GM12872 (cell line): ENCODE results near the gene MEOX2.

Experiments used
- CTCF ChIP-seq: IDR thresholded peaks from 3 replicates; pipeline ENCODE4 v1.5.1; 2011; ENCODE audit warnings: low read depth, mild to moderate bottlenecking, low read length, moderate library complexity; ENCODE audit not compliant: insufficient read depth

The MEOX2 gene

GRCh38 chr7:15686295-15686956 lies at the start of gene MEOX2:
TSS of gene MEOX2 (minus strand) at chr7:15686683. CDS start at chr7:15686402, 281 bp downstream.
- no peak for TF ChIP-seq CTCF

GRCh38 chr7:15729746-15730145 lies 43.3 kb upstream of the MEOX2 start:
- no peak for TF ChIP-seq CTCF

GRCh38 chr7:15725051-15725450 lies 38.6 kb upstream of the MEOX2 start:
- no peak for TF ChIP-seq CTCF

- TF ChIP-seq CTCF: no peak
Observed at GRCh38 chr7:15723841-15724240, 37.4 kb upstream of the MEOX2 start.

- TF ChIP-seq CTCF: peak; percentile 67
Observed at GRCh38 chr7:15720849-15721471, 34.5 kb upstream of the MEOX2 start.

- no peak for TF ChIP-seq CTCF
Observed at GRCh38 chr7:15719311-15719710, 32.8 kb upstream of the MEOX2 start.

GRCh38 chr7:15715435-15715834 lies 29.0 kb upstream of the MEOX2 start:
- TF ChIP-seq CTCF: no peak
